GM18498 (cell line): Measurements from ENCODE around the gene RHD.
"Not testable (repeated sequence)": the region's sequence is repeated elsewhere in the genome, so short reads cannot be mapped to it uniquely, and the experiment has no call there.

Experiments
- ATAC-seq: cut with Tn5 transposase; IDR thresholded peaks from one replicate; pipeline ENCODE4 v1.9.1; 2021; ENCODE audit warnings: mild to moderate bottlenecking, moderate library complexity; ENCODE audit not compliant: unreplicated experiment

RHD gene

DNA sequence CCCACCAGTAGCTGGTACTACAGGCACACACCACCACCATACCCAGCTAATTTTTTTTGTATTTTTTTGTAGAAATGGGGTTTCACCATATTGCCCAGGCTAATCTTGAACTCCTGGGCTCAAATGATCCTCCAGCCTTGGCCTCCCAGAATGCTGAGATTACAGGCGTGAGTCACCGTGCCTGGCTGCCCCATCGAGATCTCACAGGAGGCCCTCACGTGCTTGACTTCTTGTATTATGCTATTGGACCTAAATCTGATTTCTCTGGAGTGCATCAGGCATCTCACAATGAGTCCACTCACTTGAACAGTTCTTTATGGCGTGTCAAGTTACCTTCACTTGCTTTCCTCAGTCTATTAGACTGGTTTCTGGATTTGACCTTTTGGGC, 15.7 kb upstream of the RHD start:
- no peak for ATAC-seq

DNA sequence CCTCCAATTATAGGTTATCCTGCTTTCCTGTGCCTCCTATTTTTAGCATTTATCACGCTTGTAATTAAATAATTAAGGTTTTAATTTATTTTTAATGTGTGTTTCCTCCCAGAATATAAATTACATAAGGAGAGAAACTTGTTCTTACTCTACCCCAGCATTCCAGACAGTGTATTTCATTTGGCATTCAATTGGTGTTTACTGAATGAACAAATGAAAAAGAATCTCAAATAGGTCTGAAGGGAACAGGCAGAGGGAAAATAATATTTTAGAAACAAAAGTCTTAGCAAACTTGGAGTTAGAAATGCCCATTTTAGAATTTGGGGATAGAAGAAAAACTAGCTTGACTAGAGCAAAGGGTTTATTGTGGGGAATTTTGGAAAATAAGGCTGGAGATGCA, 15.1 kb upstream of the RHD start:
- no peak for ATAC-seq

GRCh38 chr1:25259813-25260212, 12.5 kb upstream of the RHD start:
- not testable (repeated sequence) for ATAC-seq

GRCh38 chr1:25260336-25260735, 12.0 kb upstream of the RHD start:
- not testable (repeated sequence) for ATAC-seq

- peak; percentile 46 for ATAC-seq
These were observed 5.6 kb upstream of the RHD start for GRCh38 chr1:25266554-25267287.

GRCh38 chr1:25267288-25268142, 4.8 kb upstream of the RHD start:
- ATAC-seq: peak; percentile 70

- not testable (repeated sequence) for ATAC-seq
These were observed 4.1 kb upstream of the RHD start for GRCh38 chr1:25268143-25268760.

- not testable (repeated sequence) for ATAC-seq
These were observed 3.3 kb downstream of the RHD start for GRCh38 chr1:25275648-25276047.

DNA sequence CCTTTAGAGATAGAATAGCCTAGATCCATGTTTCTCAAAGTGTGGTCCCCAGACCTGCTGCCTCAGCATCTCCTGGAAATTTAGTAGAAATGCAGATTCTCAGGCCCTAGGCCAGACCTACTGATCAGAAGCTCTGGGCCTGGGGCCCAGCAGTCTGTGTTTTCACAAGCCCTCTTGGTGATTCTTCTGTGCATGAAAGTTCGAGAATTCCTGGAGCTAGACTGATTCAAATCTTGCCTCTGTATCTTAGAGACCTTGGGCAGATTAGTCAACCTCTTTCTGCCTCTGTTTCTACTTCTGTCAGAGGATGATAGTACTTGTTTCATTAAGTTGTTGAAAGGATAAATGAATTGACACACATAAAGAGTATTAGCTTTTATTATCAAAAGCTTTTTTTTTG, 5.0 kb downstream of the RHD start:
- not testable (repeated sequence) for ATAC-seq

DNA sequence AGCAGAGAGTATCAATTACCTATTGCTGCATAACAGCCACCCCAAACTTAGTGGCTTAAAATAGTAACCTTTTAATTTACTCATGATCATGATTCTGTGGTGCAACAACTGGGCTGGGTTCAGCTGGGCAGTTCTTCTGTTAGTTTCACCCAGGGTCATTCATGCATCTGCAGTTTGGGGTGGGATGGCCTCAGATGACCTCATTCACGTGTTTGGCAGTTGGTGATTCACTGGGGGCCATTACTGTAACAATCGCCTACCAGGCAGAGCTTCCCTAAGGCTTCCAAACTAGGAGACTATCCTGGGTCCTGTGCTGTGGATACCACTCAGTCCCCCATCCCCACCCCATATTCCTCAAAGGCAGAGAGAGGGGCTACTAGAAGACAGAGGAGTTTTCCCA, 6.0 kb downstream of the RHD start:
- not testable (repeated sequence) for ATAC-seq

DNA sequence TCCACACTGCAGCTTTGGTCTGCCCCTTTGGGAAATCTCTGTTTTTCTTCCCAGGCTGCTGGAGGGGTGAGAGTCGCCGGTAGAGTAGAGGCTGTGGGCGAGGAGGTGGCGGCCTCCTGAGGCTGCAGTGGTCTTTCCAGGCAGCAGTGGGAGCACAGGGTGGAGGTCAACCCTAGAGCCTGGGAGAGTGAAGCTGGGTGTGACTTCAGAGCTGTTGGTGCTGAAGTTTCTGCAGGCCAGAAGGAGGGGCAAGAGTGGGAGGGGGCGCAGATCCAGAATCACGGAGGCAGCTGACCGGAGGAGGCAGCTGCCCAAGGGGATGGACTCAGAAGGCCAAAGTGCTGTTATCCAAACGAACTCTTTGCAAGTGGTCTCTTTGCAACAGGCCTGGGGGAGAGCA, 6.5 kb downstream of the RHD start:
- ATAC-seq: not testable (repeated sequence)

DNA sequence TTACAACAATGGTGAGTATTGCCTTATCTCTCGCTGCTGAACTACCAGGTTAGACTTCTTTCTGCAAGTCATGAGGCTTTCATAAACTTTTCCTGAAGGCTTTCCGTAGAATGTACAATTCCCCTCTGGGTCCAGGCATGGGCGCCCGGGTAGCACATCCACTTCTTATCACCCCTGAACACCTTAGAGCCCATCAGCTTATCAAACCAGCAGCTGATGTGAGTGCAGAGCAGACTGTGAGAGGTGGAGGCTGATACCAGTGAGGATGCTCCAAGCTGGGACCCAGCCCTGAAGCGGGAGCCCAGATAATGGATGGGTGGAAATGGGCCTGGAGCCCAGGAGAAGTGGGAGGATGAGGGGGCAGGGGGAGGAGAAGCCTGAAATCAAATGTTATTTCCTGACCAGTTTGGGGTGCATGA, 7.4 kb downstream of the RHD start:
- not testable (repeated sequence) for ATAC-seq

- not testable (repeated sequence) for ATAC-seq
These were observed 13.6 kb downstream of the RHD start for GRCh38 chr1:25285862-25286261.

GRCh38 chr1:25287164-25287563, 14.9 kb downstream of the RHD start:
- ATAC-seq: not testable (repeated sequence)

- not testable (repeated sequence) for ATAC-seq
These were observed 16.3 kb downstream of the RHD start for GRCh38 chr1:25288573-25289101.

- not testable (repeated sequence) for ATAC-seq
These were observed 17.7 kb downstream of the RHD start for GRCh38 chr1:25290043-25290442.

DNA sequence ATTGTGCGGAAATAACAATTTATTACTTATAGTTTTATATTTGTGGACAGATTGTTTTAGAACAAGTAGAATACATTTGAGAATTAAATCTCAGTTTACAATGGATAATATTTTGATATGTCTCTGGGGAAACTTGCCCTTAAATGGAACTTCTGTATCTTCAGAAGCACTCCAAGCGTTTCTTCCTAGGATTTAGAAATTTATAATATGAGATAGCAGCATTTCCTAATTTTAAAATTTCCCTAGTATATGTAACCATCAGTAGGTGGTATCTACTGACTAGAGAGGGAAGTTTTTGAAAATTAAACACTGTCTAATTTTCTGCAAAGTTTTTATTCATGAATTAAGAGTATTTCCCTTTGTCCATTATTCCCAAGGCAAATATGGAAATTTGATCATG, 21.1 kb downstream of the RHD start:
- ATAC-seq: not testable (repeated sequence)

DNA sequence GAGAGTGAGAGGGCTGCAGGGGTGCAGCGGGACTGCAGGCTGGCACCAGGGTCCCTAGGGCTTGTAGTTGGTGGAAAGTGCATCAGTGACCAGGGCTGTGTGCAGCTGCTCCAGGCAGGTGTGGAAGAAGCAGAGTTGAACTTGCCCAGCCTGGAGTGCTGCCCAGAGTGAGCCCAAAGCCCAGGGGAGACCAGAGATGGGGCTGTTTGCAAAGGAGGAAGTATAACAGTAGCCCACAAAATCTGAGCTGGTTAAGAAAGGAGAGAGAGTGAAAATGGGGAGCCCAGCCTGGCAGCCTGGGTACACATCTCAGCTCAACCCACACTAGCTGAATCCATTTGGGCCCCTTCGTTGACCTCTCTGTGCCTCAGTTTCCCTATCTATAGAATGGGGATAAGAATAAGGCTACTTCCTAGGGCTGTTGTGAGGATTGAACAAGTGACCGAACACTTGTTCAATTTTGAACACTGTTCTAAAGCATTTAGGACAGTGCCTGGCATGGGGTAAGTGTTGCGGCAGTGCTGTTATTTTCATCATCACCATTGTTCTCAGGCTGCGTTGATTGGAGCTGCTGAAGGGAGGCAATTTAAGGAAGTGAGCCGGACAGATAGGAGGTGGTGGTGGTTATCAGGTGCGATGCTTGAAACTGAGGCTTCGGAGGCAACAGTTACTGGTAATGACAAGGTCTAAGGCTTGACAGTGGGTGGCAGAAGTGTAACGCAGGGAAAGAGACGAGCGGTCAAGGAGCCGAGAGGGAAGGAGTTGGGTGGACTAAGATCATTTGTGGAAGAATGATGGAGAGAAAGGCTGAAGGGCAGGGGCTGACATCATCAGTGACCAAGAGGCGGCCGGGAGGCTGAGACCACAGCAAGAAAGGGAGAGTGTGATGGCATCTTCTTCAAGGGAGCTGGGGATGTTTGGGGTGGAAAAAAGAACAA, 22.8 kb downstream of the RHD start:
- ATAC-seq: not testable (repeated sequence)

DNA sequence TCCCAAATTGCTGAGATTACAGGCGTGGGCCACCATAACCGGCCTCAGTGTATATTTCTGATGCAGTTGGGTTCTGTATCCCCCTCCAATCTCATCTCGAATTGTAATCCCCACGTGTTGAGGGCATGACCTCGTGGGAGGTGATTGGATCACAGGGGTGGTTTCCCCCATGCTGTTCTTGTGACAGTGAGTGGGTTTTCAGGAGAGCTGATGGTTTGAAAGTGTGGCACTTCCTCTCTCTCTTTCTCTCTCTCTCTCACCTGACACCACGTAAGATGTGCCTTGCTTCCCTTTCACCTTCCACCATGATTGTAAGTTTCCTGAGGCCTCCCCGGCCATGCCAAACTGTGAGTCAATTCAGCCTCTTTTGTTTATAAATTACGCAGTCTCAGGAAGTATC, 24.2 kb downstream of the RHD start:
- not testable (repeated sequence) for ATAC-seq

DNA sequence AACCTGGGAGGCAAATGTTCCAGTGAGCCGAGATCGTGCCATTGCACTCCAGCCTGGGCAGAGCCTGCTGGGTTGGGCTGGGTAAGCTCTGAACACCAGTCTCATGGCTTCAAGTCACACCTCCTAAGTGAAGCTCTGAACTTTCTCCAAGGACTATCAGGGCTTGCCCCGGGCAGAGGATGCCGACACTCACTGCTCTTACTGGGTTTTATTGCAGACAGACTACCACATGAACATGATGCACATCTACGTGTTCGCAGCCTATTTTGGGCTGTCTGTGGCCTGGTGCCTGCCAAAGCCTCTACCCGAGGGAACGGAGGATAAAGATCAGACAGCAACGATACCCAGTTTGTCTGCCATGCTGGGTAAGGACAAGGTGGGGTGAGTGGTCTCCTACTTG, 28.4 kb downstream of the RHD start:
- ATAC-seq: not testable (repeated sequence)
